ENCODE measurements around the gene FER. TPM values are rescaled to one million over a fixed set of nuclear protein-coding genes. Genes with fewer than 3 reads are reported as not detected.
A peak's percentile ranks its signal among the peaks of the same experiment; 100 is the strongest.

FER gene
- total and polyA plus RNA-seq, 9 of the 15 experiments (the other 6 are each of a cell fraction or from before 2014, with no cell fraction given): 6.7 to 18.2 (median 8.9) TPM

- DNase-seq (ENCODE audit: extremely low read depth in 1 of 4, low spot score in 3 of 4) (no peak), ATAC-seq (no peak), FAIRE-seq (no peak)
- WGBS (ENCODE audit: insufficient coverage, low coverage, missing lambda C conversion rate): 70% methylated on average over 3 of the region's 3 CpGs
- no TSS peak for BruUV-seq (replicated peaks)
- Histone ChIP-seq H4K20me1 (replicated peaks; ENCODE audit: control insufficient read depth, insufficient read depth, low read length) (no peaks in the 10 kb centered on the region), H2AFZ (ENCODE audit: low read depth, low read length) (no peak overlapping the region), H3K4me1 (replicated peaks in 1 of 2; ENCODE audit: control insufficient read depth in 2 of 2, insufficient read depth in 2 of 2, low read length in 2 of 2) (no peaks in the 10 kb centered on the region; a peak in 2 of 5 replicates), H3K79me2 (ENCODE audit: control insufficient read depth, insufficient read depth, low read length) (no peaks in the 10 kb centered on the region), H3K4me2 (ENCODE audit: insufficient read depth, low read length) (no peak overlapping the region), H3K27ac (ENCODE audit: extremely low read depth, low read depth, low read length) (no peak overlapping the region), H3K27me3 (ENCODE audit: control insufficient read depth in 2 of 2, insufficient read depth in 2 of 2, low read length in 2 of 2) (no peaks in the 10 kb centered on the region), H3K9me3 (replicated peaks; ENCODE audit: control insufficient read depth, insufficient read depth, low read depth, low read length) (0 out of 2 replicates have a peak, but pooled peaks cover 3% of the 10 kb centered on the region), H3K9ac (ENCODE audit: insufficient read depth in 1 of 2, low read depth in 2 of 2, low read length in 2 of 2) (no peak overlapping the region), H3K9me1 (ENCODE audit: control insufficient read depth, insufficient read depth, low read length) (no peaks in the 10 kb centered on the region), H3K4me3 (no peak overlapping the region), H3K36me3 (ENCODE audit: control insufficient read depth, insufficient read depth, low read length) (no peaks in the 10 kb centered on the region)
- intact Hi-C loops (cut with micrococcal nuclease): no loop called here
- no peak for TF ChIP-seq POLR2A (conservative IDR thresholded peaks at IDR 0.05)
- TF ChIP-seq GTF2A2 (tag; IDR thresholded peaks at IDR 0.05): no peak
- TF ChIP-seq MAX (CRISPR knock-in tag; IDR thresholded peaks at IDR 0.05): no peak
- TF ChIP-seq PKNOX1 (IDR thresholded peaks at IDR 0.05): no peak
- POLR2A ChIA-PET: interaction anchor here (0.6 kb wide), 1 partner anchor 336 kb away, joined by 3 read pairs; no protein-coding TSS in a partner anchor
- CTCF ChIA-PET (ENCODE audit: low intra/inter-chr PET ratio): no interaction called here
- in situ Hi-C loops (cut with MboI): no loop called here
Measured at GRCh38 chr5:108801301-108801700, 53.6 kb downstream of the FER start.

GRCh38 chr5:108801776-108802175 is 54.1 kb downstream of the FER start:
- CTCF ChIA-PET (ENCODE audit: low intra/inter-chr PET ratio): no interaction called here
- no peak for FAIRE-seq
- peak; percentile 84 for ATAC-seq
- Histone ChIP-seq H3K79me2 (ENCODE audit: control insufficient read depth, insufficient read depth, low read length) (no peaks in the 10 kb centered on the region), H3K4me2 (ENCODE audit: insufficient read depth, low read length) (no peak overlapping the region), H3K4me1 (replicated peaks in 1 of 2; ENCODE audit: control insufficient read depth in 2 of 2, insufficient read depth in 2 of 2, low read length in 2 of 2) (no peaks in the 10 kb centered on the region; a peak in 2 of 5 replicates), H3K9me3 (replicated peaks; ENCODE audit: control insufficient read depth, insufficient read depth, low read depth, low read length) (0 out of 2 replicates have a peak, but pooled peaks cover 3% of the 10 kb centered on the region), H3K27ac (ENCODE audit: extremely low read depth, low read depth, low read length) (no peak overlapping the region), H3K36me3 (ENCODE audit: control insufficient read depth, insufficient read depth, low read length) (no peaks in the 10 kb centered on the region), H3K9me1 (ENCODE audit: control insufficient read depth, insufficient read depth, low read length) (no peaks in the 10 kb centered on the region), H2AFZ (ENCODE audit: low read depth, low read length) (no peak overlapping the region), H3K9ac (ENCODE audit: insufficient read depth in 1 of 2, low read depth in 2 of 2, low read length in 2 of 2) (no peak overlapping the region), H4K20me1 (replicated peaks; ENCODE audit: control insufficient read depth, insufficient read depth, low read length) (no peaks in the 10 kb centered on the region), H3K4me3 (no peak overlapping the region), H3K27me3 (ENCODE audit: control insufficient read depth in 2 of 2, insufficient read depth in 2 of 2, low read length in 2 of 2) (no peaks in the 10 kb centered on the region)
- 55% methylated on average over 4 of the region's 4 CpGs for WGBS (ENCODE audit: insufficient coverage, low coverage, missing lambda C conversion rate)
- BruUV-seq (replicated peaks): no TSS peak
- in situ Hi-C loops (cut with MboI): no loop called here
- intact Hi-C loops (cut with micrococcal nuclease): no loop called here
- POLR2A ChIA-PET: interaction anchor here (0.6 kb wide), 1 partner anchor 337 kb away, joined by 3 read pairs; no protein-coding TSS in a partner anchor
- peak in 1 of 4 experiments; percentile 24 for DNase-seq (ENCODE audit: extremely low read depth in 1 of 4, low spot score in 3 of 4)
- TF ChIP-seq STAT5B (CRISPR knock-in tag; IDR thresholded peaks at IDR 0.05) (no peak), MBD1 (CRISPR knock-in tag; IDR thresholded peaks at IDR 0.05) (no peak), DNMT1 (IDR thresholded peaks at IDR 0.05) (no peak), EP400 (IDR thresholded peaks at IDR 0.05) (no peak), SP1 (CRISPR knock-in tag; IDR thresholded peaks at IDR 0.05) (no peak), NRF1 (conservative IDR thresholded peaks at IDR 0.05 in 1 of 2, IDR thresholded peaks at IDR 0.05 in 1 of 2) (no peak), ZNF699 (CRISPR knock-in tag; IDR thresholded peaks at IDR 0.05; ENCODE audit: insufficient replicate concordance) (no peak), MYBL2 (IDR thresholded peaks at IDR 0.05; ENCODE audit: low read depth) (no peak), MYBL2 (CRISPR knock-in tag; IDR thresholded peaks at IDR 0.05; ENCODE audit: borderline replicate concordance) (no peak), NFE2L1 (tag; IDR thresholded peaks at IDR 0.05; ENCODE audit: borderline replicate concordance, low read depth) (no peak)
